Liver (tissue), 3 donors: ENCODE measurements around the gene KIAA1614.

Source experiments
- SP1 ChIP-seq: IDR thresholded peaks from 2 replicates; pipeline ENCODE4 v1.6.1; 2018; ENCODE audit warnings: antibody characterized with exemption, mild to moderate bottlenecking
- TF ChIP-seq, protein P1 (sequence below): fragments of 150-350 bp; IDR thresholded peaks from 2 replicates; pipeline ENCODE4 v1.5.1; 2017; ENCODE audit warnings: improper control_type of control experiment, low read depth, low read length; ENCODE audit not compliant: missing input control
- donor health status: healthy.
- donor health status: healthy.

DNA sequence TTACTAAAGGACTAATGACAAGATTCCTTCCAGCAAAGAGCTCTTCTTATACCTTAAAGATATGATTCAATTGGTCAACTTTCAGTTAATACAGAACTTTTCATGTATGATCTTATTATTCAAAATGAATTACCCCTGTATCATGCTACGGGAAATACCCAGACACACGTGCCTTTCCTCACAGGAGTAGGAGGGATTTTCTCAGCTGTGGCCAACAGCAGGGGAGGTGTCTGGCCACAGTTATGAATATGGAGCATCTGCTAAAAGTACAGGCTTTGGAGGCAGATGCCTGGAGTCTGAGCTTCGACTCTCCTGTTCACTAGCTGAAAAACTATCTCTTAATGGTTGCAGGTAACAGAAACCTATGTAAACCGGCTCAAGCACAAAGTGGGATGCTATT lies 53.6 kb downstream of the KIAA1614 start:
- TF ChIP-seq, protein P1, sequence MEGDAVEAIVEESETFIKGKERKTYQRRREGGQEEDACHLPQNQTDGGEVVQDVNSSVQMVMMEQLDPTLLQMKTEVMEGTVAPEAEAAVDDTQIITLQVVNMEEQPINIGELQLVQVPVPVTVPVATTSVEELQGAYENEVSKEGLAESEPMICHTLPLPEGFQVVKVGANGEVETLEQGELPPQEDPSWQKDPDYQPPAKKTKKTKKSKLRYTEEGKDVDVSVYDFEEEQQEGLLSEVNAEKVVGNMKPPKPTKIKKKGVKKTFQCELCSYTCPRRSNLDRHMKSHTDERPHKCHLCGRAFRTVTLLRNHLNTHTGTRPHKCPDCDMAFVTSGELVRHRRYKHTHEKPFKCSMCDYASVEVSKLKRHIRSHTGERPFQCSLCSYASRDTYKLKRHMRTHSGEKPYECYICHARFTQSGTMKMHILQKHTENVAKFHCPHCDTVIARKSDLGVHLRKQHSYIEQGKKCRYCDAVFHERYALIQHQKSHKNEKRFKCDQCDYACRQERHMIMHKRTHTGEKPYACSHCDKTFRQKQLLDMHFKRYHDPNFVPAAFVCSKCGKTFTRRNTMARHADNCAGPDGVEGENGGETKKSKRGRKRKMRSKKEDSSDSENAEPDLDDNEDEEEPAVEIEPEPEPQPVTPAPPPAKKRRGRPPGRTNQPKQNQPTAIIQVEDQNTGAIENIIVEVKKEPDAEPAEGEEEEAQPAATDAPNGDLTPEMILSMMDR: no peak
- TF ChIP-seq SP1: no peak
